Neural crest cell (in vitro differentiated cells): ENCODE results near the gene SLC25A13. TPM values are rescaled to one million over a fixed set of nuclear protein-coding genes. Genes with fewer than 3 reads are reported as not detected.

ENCODE experiments used
- DNase-seq: peaks from one replicate; pipeline ENCODE4 v3.0.0; 2021; ENCODE audit warnings: low read depth, mixed read lengths, low spot score
- H3K27ac Mint-ChIP-seq: one replicate; pipeline ENCODE4 v1.8.0; 2021; ENCODE audit warnings: mild to moderate bottlenecking, mixed read lengths; ENCODE audit not compliant: unreplicated experiment
- H3K27me3 Mint-ChIP-seq: 2 replicates; pipeline ENCODE4 v1.8.0; 2021; ENCODE audit warnings: low read depth, mild to moderate bottlenecking, mixed read lengths
- H3K36me3 Mint-ChIP-seq: 2 replicates; pipeline ENCODE4 v1.8.0; 2021; ENCODE audit warnings: low read depth, mild to moderate bottlenecking, mixed read lengths
- H3K4me1 Mint-ChIP-seq: 2 replicates; pipeline ENCODE4 v1.8.0; 2021; ENCODE audit warnings: mixed read lengths
- H3K4me3 Mint-ChIP-seq: one replicate; pipeline ENCODE4 v1.8.0; 2021; ENCODE audit warnings: mild to moderate bottlenecking, mixed read lengths
- H3K9me3 Mint-ChIP-seq: 2 replicates; pipeline ENCODE4 v1.8.0; 2021; ENCODE audit warnings: mixed read lengths
- CTCF ChIP-seq: fragments of 200-600 bp; sonication (generic); conservative IDR thresholded peaks from 2 replicates; pipeline ENCODE4 v1.5.0; 2021; ENCODE audit warnings: antibody characterized with exemption, mild to moderate bottlenecking
- total RNA-seq: library from RNA; stranded (reverse); gene quantifications from 2 replicates; pipeline ENCODE4 v1.2.1, GENCODE V29; 2021

The SLC25A13 gene
- total RNA-seq, 1 donor from 2014 or later = 68.3 TPM

DNA sequence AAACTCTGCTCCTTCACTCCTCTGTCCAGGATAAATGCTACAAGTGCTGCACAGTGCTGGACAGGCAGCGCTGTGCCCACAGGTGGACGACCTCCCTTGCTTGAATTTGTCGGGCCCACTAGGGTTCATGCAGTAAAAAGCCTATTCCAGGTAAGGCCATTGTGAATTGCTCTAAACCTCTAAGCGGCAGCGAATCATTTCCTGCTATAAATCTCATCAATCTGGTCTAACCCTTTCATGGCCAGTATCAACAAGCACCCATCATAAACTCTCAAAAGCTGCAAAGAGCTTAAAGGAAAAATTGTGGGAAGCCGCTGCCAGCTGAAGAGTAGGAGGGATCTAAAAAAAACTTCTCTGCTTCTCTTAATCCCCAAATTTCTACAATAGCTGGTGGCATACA lies 134.2 kb downstream of the SLC25A13 start:
- no peak for TF ChIP-seq CTCF
- Mint-ChIP-seq H3K4me3 (no peak overlapping the region), H3K9me3 (no peaks in the 10 kb centered on the region), H3K27me3 (no peaks in the 10 kb centered on the region), H3K36me3 (peaks cover 16% of the 10 kb centered on the region), H3K4me1 (peaks cover 4% of the 10 kb centered on the region), H3K27ac (no peak overlapping the region)
- no peak for DNase-seq

DNA sequence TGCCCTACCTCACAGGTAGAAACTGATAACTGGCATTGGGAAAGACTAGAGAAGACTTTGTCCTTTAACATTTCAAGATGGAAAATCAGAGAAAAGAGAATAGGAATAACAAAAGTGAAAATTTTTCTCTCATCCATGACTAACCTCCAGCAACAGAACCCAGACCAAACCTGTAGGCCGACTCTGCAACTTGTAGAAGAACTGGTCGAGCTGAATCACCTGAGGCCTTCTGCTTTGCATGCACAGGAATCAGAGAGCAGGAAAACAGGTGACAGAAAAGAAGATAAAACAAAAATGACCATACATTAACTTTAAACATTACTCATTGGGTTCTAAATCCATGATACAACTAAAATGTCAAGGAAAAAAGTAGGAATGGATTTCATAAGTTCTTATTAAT lies 137.1 kb downstream of the SLC25A13 start:
- no peaks in the 10 kb centered on the region for H3K9me3 Mint-ChIP-seq
- H3K27me3 Mint-ChIP-seq = no peaks in the 10 kb centered on the region
- peaks cover 11% of the 10 kb centered on the region for H3K4me1 Mint-ChIP-seq
- H3K27ac Mint-ChIP-seq = no peak overlapping the region
- no peak for DNase-seq
- no peak for TF ChIP-seq CTCF
- H3K4me3 Mint-ChIP-seq = no peak overlapping the region
- peaks cover 14% of the 10 kb centered on the region for H3K36me3 Mint-ChIP-seq

DNA sequence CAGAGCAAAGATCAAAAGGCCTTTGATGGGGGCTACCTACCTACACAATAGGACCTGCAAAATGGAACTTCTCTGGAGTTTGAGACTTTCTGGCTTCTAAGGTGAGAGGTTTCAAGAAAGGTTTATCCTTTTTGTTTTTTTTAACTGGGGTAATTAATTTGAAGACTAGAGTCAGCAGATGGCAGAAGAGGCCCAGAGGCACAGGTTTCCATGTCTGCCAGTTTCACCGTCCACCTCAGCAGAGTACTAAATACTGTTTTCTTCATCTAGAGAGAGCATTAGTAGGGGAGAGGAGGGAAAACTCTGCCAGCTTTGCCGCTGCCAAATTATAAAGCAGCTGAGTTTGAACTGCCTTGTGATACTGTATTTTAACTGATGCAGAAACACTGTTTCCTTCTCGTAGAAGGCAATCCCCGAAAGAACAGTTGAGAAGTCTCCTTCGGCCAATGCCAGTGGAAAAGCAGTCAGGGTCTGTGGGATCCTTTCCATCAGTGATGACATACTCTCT lies 138.7 kb downstream of the SLC25A13 start:
- no peak for DNase-seq
- no peak for TF ChIP-seq CTCF
- peaks cover 23% of the 10 kb centered on the region for H3K4me1 Mint-ChIP-seq
- no peak overlapping the region for H3K4me3 Mint-ChIP-seq
- H3K27ac Mint-ChIP-seq = no peak overlapping the region
- no peaks in the 10 kb centered on the region for H3K27me3 Mint-ChIP-seq
- H3K9me3 Mint-ChIP-seq = no peaks in the 10 kb centered on the region
- H3K36me3 Mint-ChIP-seq = peaks cover 12% of the 10 kb centered on the region

DNA sequence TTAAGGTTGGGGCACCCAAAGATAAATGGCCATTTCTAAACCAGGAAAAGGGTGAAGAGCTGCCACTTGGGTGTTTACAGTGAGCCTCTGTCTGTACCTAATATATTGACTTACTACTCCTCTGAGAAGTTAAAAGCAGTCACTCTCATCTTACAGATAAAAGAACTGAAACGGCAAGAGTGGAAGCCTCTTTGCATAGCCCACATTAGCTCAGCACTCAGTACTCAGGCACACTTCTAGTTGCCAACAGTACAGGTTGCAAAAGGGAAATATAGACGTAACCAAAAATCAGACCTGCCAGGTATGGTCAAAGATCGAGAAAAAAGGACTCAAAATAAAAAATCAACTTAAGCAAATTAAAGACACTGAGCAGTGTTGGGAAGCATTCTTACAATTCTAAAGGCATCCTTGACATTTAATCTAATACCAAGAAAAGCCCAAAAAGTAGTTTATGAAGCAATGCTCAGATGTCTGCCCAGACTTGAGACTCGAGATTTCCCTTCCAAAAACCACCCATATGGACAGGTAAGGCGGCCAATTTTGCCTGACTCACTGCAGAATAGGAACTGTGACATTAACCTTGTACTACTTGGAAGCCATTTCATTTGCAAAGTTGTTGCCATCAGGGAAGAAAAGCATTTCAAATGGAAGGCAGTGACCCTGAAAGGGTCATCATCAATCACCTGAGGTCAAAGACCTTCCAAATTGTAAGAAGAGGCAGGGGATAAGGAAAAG lies 139.3 kb downstream of the SLC25A13 start:
- Mint-ChIP-seq H3K4me3 (no peak overlapping the region), H3K4me1 (peaks cover 23% of the 10 kb centered on the region), H3K27me3 (no peaks in the 10 kb centered on the region), H3K27ac (no peak overlapping the region), H3K36me3 (peaks cover 12% of the 10 kb centered on the region), H3K9me3 (no peaks in the 10 kb centered on the region)
- DNase-seq = no peak
- TF ChIP-seq CTCF = no peak

GRCh38 chr7:96181174-96181573 lies 140.7 kb downstream of the SLC25A13 start:
- Mint-ChIP-seq H3K36me3 (peaks cover 12% of the 10 kb centered on the region), H3K27ac (no peak overlapping the region), H3K4me1 (peaks cover 23% of the 10 kb centered on the region), H3K4me3 (no peak overlapping the region), H3K27me3 (no peaks in the 10 kb centered on the region), H3K9me3 (no peaks in the 10 kb centered on the region)
- TF ChIP-seq CTCF = no peak
- DNase-seq = no peak
